ENCODE measurements around the gene POLR2J2.
"Not testable (repeated sequence)": the region's sequence is repeated elsewhere in the genome, so short reads cannot be mapped to it uniquely, and the experiment has no call there.

The POLR2J2 gene

GRCh38 chr7:102694008-102694407, 22.5 kb upstream of the POLR2J2 start:
- H3K27me3 ChIP-seq (ENCODE audit: control insufficient read depth, insufficient read depth, low read length); H3K27ac ChIP-seq (ENCODE audit: low read depth, low read length); H3K9ac ChIP-seq (ENCODE audit: low read depth, low read length); H3K4me3 ChIP-seq (ENCODE audit: low read depth, low read length); H3K36me3 ChIP-seq (ENCODE audit: control insufficient read depth, insufficient read depth, low read length); H3K9me3 ChIP-seq (ENCODE audit: control insufficient read depth, insufficient read depth, low read length); H3K4me1 ChIP-seq (ENCODE audit: control insufficient read depth, insufficient read depth, low read length): not testable (repeated sequence)

- H3K9me3 ChIP-seq (ENCODE audit: control insufficient read depth, insufficient read depth, low read length); H3K27me3 ChIP-seq (ENCODE audit: control insufficient read depth, insufficient read depth, low read length); H3K27ac ChIP-seq (ENCODE audit: low read depth, low read length); H3K36me3 ChIP-seq (ENCODE audit: control insufficient read depth, insufficient read depth, low read length); H3K4me3 ChIP-seq (ENCODE audit: low read depth, low read length); H3K4me1 ChIP-seq (ENCODE audit: control insufficient read depth, insufficient read depth, low read length); H3K9ac ChIP-seq (ENCODE audit: low read depth, low read length): not testable (repeated sequence)
Observed at GRCh38 chr7:102690602-102691001, 19.1 kb upstream of the POLR2J2 start.

- H3K9me3 ChIP-seq (ENCODE audit: control insufficient read depth, insufficient read depth, low read length); H3K4me1 ChIP-seq (ENCODE audit: control insufficient read depth, insufficient read depth, low read length); H3K9ac ChIP-seq (ENCODE audit: low read depth, low read length); H3K27me3 ChIP-seq (ENCODE audit: control insufficient read depth, insufficient read depth, low read length); H3K27ac ChIP-seq (ENCODE audit: low read depth, low read length); H3K4me3 ChIP-seq (ENCODE audit: low read depth, low read length); H3K36me3 ChIP-seq (ENCODE audit: control insufficient read depth, insufficient read depth, low read length): not testable (repeated sequence)
Observed at GRCh38 chr7:102689436-102690282, 18.2 kb upstream of the POLR2J2 start.

GRCh38 chr7:102688299-102689036, 17.0 kb upstream of the POLR2J2 start:
- H3K36me3 ChIP-seq (ENCODE audit: control insufficient read depth, insufficient read depth, low read length); H3K4me3 ChIP-seq (ENCODE audit: low read depth, low read length); H3K27me3 ChIP-seq (ENCODE audit: control insufficient read depth, insufficient read depth, low read length); H3K9me3 ChIP-seq (ENCODE audit: control insufficient read depth, insufficient read depth, low read length); H3K9ac ChIP-seq (ENCODE audit: low read depth, low read length); H3K27ac ChIP-seq (ENCODE audit: low read depth, low read length); H3K4me1 ChIP-seq (ENCODE audit: control insufficient read depth, insufficient read depth, low read length): not testable (repeated sequence)

- not testable (repeated sequence) for H3K27me3 ChIP-seq (ENCODE audit: control insufficient read depth, insufficient read depth, low read length); H3K4me1 ChIP-seq (ENCODE audit: control insufficient read depth, insufficient read depth, low read length); H3K36me3 ChIP-seq (ENCODE audit: control insufficient read depth, insufficient read depth, low read length); H3K27ac ChIP-seq (ENCODE audit: low read depth, low read length); H3K4me3 ChIP-seq (ENCODE audit: low read depth, low read length); H3K9me3 ChIP-seq (ENCODE audit: control insufficient read depth, insufficient read depth, low read length); H3K9ac ChIP-seq (ENCODE audit: low read depth, low read length)
Observed at GRCh38 chr7:102682560-102682959, 11.1 kb upstream of the POLR2J2 start.

GRCh38 chr7:102680780-102681179, 9.3 kb upstream of the POLR2J2 start:
- H3K4me1 ChIP-seq (ENCODE audit: control insufficient read depth, insufficient read depth, low read length); H3K4me3 ChIP-seq (ENCODE audit: low read depth, low read length); H3K27me3 ChIP-seq (ENCODE audit: control insufficient read depth, insufficient read depth, low read length); H3K27ac ChIP-seq (ENCODE audit: low read depth, low read length); H3K9ac ChIP-seq (ENCODE audit: low read depth, low read length); H3K9me3 ChIP-seq (ENCODE audit: control insufficient read depth, insufficient read depth, low read length); H3K36me3 ChIP-seq (ENCODE audit: control insufficient read depth, insufficient read depth, low read length): not testable (repeated sequence)

- H3K9me3 ChIP-seq (ENCODE audit: control insufficient read depth, insufficient read depth, low read length); H3K9ac ChIP-seq (ENCODE audit: low read depth, low read length); H3K36me3 ChIP-seq (ENCODE audit: control insufficient read depth, insufficient read depth, low read length); H3K27ac ChIP-seq (ENCODE audit: low read depth, low read length); H3K27me3 ChIP-seq (ENCODE audit: control insufficient read depth, insufficient read depth, low read length); H3K4me3 ChIP-seq (ENCODE audit: low read depth, low read length); H3K4me1 ChIP-seq (ENCODE audit: control insufficient read depth, insufficient read depth, low read length): not testable (repeated sequence)
Observed at GRCh38 chr7:102675545-102675944, 4.1 kb upstream of the POLR2J2 start.

GRCh38 chr7:102673447-102674067, 2.1 kb upstream of the POLR2J2 start:
- H3K4me1 ChIP-seq (ENCODE audit: control insufficient read depth, insufficient read depth, low read length); H3K9ac ChIP-seq (ENCODE audit: low read depth, low read length); H3K27me3 ChIP-seq (ENCODE audit: control insufficient read depth, insufficient read depth, low read length); H3K9me3 ChIP-seq (ENCODE audit: control insufficient read depth, insufficient read depth, low read length); H3K27ac ChIP-seq (ENCODE audit: low read depth, low read length); H3K36me3 ChIP-seq (ENCODE audit: control insufficient read depth, insufficient read depth, low read length); H3K4me3 ChIP-seq (ENCODE audit: low read depth, low read length): not testable (repeated sequence)

GRCh38 chr7:102671956-102672307, 469 bp upstream of the POLR2J2 start:
- H3K9me3 ChIP-seq (ENCODE audit: control insufficient read depth, insufficient read depth, low read length); H3K9ac ChIP-seq (ENCODE audit: low read depth, low read length); H3K27me3 ChIP-seq (ENCODE audit: control insufficient read depth, insufficient read depth, low read length); H3K36me3 ChIP-seq (ENCODE audit: control insufficient read depth, insufficient read depth, low read length); H3K4me1 ChIP-seq (ENCODE audit: control insufficient read depth, insufficient read depth, low read length); H3K27ac ChIP-seq (ENCODE audit: low read depth, low read length); H3K4me3 ChIP-seq (ENCODE audit: low read depth, low read length): not testable (repeated sequence)

GRCh38 chr7:102667523-102667922, 3.9 kb downstream of the POLR2J2 start:
- H3K27ac ChIP-seq (ENCODE audit: low read depth, low read length); H3K4me1 ChIP-seq (ENCODE audit: control insufficient read depth, insufficient read depth, low read length); H3K9me3 ChIP-seq (ENCODE audit: control insufficient read depth, insufficient read depth, low read length); H3K36me3 ChIP-seq (ENCODE audit: control insufficient read depth, insufficient read depth, low read length); H3K9ac ChIP-seq (ENCODE audit: low read depth, low read length); H3K27me3 ChIP-seq (ENCODE audit: control insufficient read depth, insufficient read depth, low read length); H3K4me3 ChIP-seq (ENCODE audit: low read depth, low read length): not testable (repeated sequence)

- H3K4me3 ChIP-seq (ENCODE audit: low read depth, low read length); H3K9ac ChIP-seq (ENCODE audit: low read depth, low read length); H3K9me3 ChIP-seq (ENCODE audit: control insufficient read depth, insufficient read depth, low read length); H3K4me1 ChIP-seq (ENCODE audit: control insufficient read depth, insufficient read depth, low read length); H3K36me3 ChIP-seq (ENCODE audit: control insufficient read depth, insufficient read depth, low read length); H3K27me3 ChIP-seq (ENCODE audit: control insufficient read depth, insufficient read depth, low read length); H3K27ac ChIP-seq (ENCODE audit: low read depth, low read length): not testable (repeated sequence)
Observed at GRCh38 chr7:102666850-102667249, 4.6 kb downstream of the POLR2J2 start.
